ENCODE measurements around the gene H2BK1.

DNA sequence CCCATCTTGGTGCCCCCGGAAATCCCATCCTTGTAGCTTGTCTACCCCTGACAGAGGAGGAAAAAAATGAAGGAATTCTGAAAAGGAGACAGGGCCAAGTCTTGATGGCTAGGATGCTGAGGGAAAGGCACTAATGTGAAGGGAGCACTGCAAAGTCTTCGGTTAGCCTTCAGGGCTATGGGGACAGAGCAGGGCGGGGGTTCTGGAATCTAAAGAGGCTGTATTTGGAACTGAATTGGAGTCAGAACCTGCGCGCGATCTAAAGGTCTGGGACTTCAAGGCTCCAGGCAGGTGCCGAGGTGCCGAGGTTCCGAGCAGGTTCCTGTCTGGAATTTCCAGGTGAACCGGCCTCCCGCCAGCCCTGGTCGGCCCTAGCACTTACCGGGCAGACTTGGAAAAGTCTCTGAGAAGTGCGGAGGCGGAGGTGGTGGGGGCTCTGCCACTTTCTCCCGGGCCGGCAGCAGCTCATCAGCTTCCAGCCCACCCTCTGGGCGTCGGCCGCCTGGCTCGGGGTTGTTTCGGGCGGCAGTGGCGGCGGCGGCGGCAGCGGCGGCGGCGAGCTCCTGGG, 43.6 kb downstream of the H2BK1 start:
- TF ChIP-seq, protein P1, sequence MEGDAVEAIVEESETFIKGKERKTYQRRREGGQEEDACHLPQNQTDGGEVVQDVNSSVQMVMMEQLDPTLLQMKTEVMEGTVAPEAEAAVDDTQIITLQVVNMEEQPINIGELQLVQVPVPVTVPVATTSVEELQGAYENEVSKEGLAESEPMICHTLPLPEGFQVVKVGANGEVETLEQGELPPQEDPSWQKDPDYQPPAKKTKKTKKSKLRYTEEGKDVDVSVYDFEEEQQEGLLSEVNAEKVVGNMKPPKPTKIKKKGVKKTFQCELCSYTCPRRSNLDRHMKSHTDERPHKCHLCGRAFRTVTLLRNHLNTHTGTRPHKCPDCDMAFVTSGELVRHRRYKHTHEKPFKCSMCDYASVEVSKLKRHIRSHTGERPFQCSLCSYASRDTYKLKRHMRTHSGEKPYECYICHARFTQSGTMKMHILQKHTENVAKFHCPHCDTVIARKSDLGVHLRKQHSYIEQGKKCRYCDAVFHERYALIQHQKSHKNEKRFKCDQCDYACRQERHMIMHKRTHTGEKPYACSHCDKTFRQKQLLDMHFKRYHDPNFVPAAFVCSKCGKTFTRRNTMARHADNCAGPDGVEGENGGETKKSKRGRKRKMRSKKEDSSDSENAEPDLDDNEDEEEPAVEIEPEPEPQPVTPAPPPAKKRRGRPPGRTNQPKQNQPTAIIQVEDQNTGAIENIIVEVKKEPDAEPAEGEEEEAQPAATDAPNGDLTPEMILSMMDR (IDR thresholded peaks at IDR 0.05) = no peak
- TF ChIP-seq POLR2A (IDR thresholded peaks at IDR 0.05) (no peak), POLR2AphosphoS5 (IDR thresholded peaks at IDR 0.05; ENCODE audit: insufficient read depth in 1 of 2, low read depth in 1 of 2) (no peak)

Measured in vagina (tissue), 2 donors.